GM23248 (cell line): Measurements from ENCODE around the gene KRTAP10-3.

Experiments
- EZH2 ChIP-seq: fragments of 200-600 bp; sonication (generic); IDR thresholded peaks from 2 replicates; pipeline ENCODE4 v1.6.1; 2018; ENCODE audit warnings: antibody characterized with exemption, mild to moderate bottlenecking; ENCODE audit not compliant: insufficient read depth, poor library complexity, severe bottlenecking
- EZH2phosphoT487 ChIP-seq: fragments of 200-600 bp; sonication (generic); IDR thresholded peaks from 2 replicates; pipeline ENCODE4 v1.6.1; 2018; ENCODE audit warnings: antibody characterized with exemption, moderate library complexity, mild to moderate bottlenecking, low read depth; ENCODE audit not compliant: insufficient read depth

DNA sequence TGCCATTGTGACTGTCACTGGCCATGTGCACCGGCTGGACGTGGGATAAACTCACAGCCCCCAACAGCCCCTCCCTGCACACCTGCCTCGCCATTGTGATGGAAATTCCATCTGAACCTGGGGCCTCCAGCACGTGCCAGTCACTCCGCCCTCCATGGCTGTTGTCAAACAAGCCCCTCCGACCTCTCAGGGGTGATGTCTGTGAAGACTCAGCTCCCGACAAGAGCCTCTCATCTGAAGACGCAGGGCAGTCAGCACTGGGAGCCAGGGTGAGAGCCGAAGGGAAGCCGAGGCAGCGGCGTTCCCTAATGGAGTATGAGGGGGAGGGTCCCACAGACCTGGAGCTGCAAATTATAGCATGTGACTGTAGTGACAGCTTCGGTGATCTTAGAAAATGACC lies 5.9 kb downstream of the KRTAP10-3 start:
- no peak for TF ChIP-seq EZH2
- TF ChIP-seq EZH2phosphoT487, result no peak
